ENCODE measurements around the gene PCTP.
A peak's percentile ranks its signal among the peaks of the same experiment; 100 is the strongest.

The PCTP gene

GRCh38 chr17:55763856-55764255 lies 13.0 kb downstream of the PCTP start:
- no peaks in the 10 kb centered on the region for H3K4me1 ChIP-seq (ENCODE audit: control insufficient read depth, insufficient read depth, low read depth, low read length)

GRCh38 chr17:55764610-55765009 lies 13.8 kb downstream of the PCTP start:
- Histone ChIP-seq H3K4me1 (ENCODE audit: control insufficient read depth, insufficient read depth, low read depth, low read length) (peaks cover 4% of the 10 kb centered on the region), H2AFZ (ENCODE audit: low read depth, low read length) (no peak overlapping the region), H3K23ac (ENCODE audit: low read length in 2 of 2) (no peak overlapping the region), H3K9ac (ENCODE audit: low read length) (no peak overlapping the region), H3K4ac (ENCODE audit: low read depth in 1 of 2, low read length in 2 of 2) (no peak overlapping the region), H3K27me3 (ENCODE audit: control insufficient read depth in 1 of 2, insufficient read depth in 1 of 2, low read length in 2 of 2) (no peaks in the 10 kb centered on the region), H3K79me1 (replicated peaks; ENCODE audit: low read length, poor library complexity, severe bottlenecking) (peaks cover 32% of the 10 kb centered on the region), H3K4me2 (ENCODE audit: low read length, poor library complexity, severe bottlenecking) (no peak overlapping the region), H3K14ac (ENCODE audit: low read length in 2 of 2) (no peak overlapping the region), H2AK5ac (ENCODE audit: low read length, severe bottlenecking) (no peak overlapping the region), H3K36me3 (ENCODE audit: control insufficient read depth in 1 of 2, insufficient read depth in 2 of 2, low read depth in 1 of 2, low read length in 2 of 2) (peaks cover 2 to 5% of the 10 kb centered on the region in 2 experiments), H4K8ac (ENCODE audit: low read length) (no peak overlapping the region), H2BK12ac (ENCODE audit: low read length in 2 of 2) (no peak overlapping the region), H4K91ac (ENCODE audit: low read length) (no peak overlapping the region), H3K9me3 (ENCODE audit: control insufficient read depth, low read length) (no peaks in the 10 kb centered on the region), H2BK15ac (ENCODE audit: low read depth, poor library complexity, severe bottlenecking) (no peak overlapping the region), H3K27ac (ENCODE audit: low read length, poor library complexity, severe bottlenecking) (no peak overlapping the region), H3K18ac (ENCODE audit: low read depth in 1 of 2, low read length in 2 of 2) (no peak overlapping the region), H3K4me3 (ENCODE audit: insufficient read depth in 1 of 2, low read depth in 1 of 2, low read length in 2 of 2) (no peak overlapping the region), H2BK5ac (ENCODE audit: low read depth, low read length, poor library complexity, severe bottlenecking) (no peak overlapping the region), H2BK120ac (ENCODE audit: low read depth, low read length) (no peak overlapping the region)
- DNase-seq, result no peak
- 97% methylated on average over 4 of the region's 4 CpGs for WGBS

More at GRCh38 chr17:55763856-55764255, 13.0 kb downstream of the PCTP start:
- WGBS, result 74% methylated on average over 5 of the region's 6 CpGs
- Histone ChIP-seq H3K36me3 (ENCODE audit: control insufficient read depth in 1 of 2, insufficient read depth in 2 of 2, low read depth in 1 of 2, low read length in 2 of 2) (peaks cover 0 to 5% of the 10 kb centered on the region in 2 experiments), H2BK120ac (ENCODE audit: low read depth, low read length) (no peak overlapping the region), H2BK5ac (ENCODE audit: low read depth, low read length, poor library complexity, severe bottlenecking) (no peak overlapping the region), H3K9me3 (ENCODE audit: control insufficient read depth, low read length) (no peaks in the 10 kb centered on the region), H3K4ac (ENCODE audit: low read depth in 1 of 2, low read length in 2 of 2) (no peak overlapping the region), H3K23ac (ENCODE audit: low read length in 2 of 2) (no peak overlapping the region), H3K79me1 (replicated peaks; ENCODE audit: low read length, poor library complexity, severe bottlenecking) (peaks cover 29% of the 10 kb centered on the region), H3K18ac (ENCODE audit: low read depth in 1 of 2, low read length in 2 of 2) (no peak overlapping the region), H2BK12ac (ENCODE audit: low read length in 2 of 2) (peak overlapping the region in 1 of 2 experiments; percentile 54), H2AK5ac (ENCODE audit: low read length, severe bottlenecking) (no peak overlapping the region), H3K27me3 (ENCODE audit: control insufficient read depth in 1 of 2, insufficient read depth in 1 of 2, low read length in 2 of 2) (no peaks in the 10 kb centered on the region), H2BK15ac (ENCODE audit: low read depth, poor library complexity, severe bottlenecking) (no peak overlapping the region), H3K9ac (ENCODE audit: low read length) (no peak overlapping the region), H3K27ac (ENCODE audit: low read length, poor library complexity, severe bottlenecking) (no peak overlapping the region), H3K14ac (ENCODE audit: low read length in 2 of 2) (no peak overlapping the region), H2AFZ (ENCODE audit: low read depth, low read length) (no peak overlapping the region), H4K8ac (ENCODE audit: low read length) (no peak overlapping the region), H3K4me2 (ENCODE audit: low read length, poor library complexity, severe bottlenecking) (no peak overlapping the region), H4K91ac (ENCODE audit: low read length) (no peak overlapping the region), H3K4me3 (ENCODE audit: insufficient read depth in 1 of 2, low read depth in 1 of 2, low read length in 2 of 2) (no peak overlapping the region)
- peak; percentile 65 for DNase-seq

GRCh38 chr17:55765472-55765871 lies 14.6 kb downstream of the PCTP start:
- WGBS, result 95% methylated on average over 3 of the region's 3 CpGs
- Histone ChIP-seq H2AFZ (ENCODE audit: low read depth, low read length) (no peak overlapping the region), H3K14ac (ENCODE audit: low read length in 2 of 2) (no peak overlapping the region), H3K9ac (ENCODE audit: low read length) (no peak overlapping the region), H3K27me3 (ENCODE audit: control insufficient read depth in 1 of 2, insufficient read depth in 1 of 2, low read length in 2 of 2) (no peaks in the 10 kb centered on the region), H2BK5ac (ENCODE audit: low read depth, low read length, poor library complexity, severe bottlenecking) (no peak overlapping the region), H3K4me3 (ENCODE audit: insufficient read depth in 1 of 2, low read depth in 1 of 2, low read length in 2 of 2) (no peak overlapping the region), H2AK5ac (ENCODE audit: low read length, severe bottlenecking) (no peak overlapping the region), H2BK12ac (ENCODE audit: low read length in 2 of 2) (no peak overlapping the region), H3K4ac (ENCODE audit: low read depth in 1 of 2, low read length in 2 of 2) (no peak overlapping the region), H3K79me1 (replicated peaks; ENCODE audit: low read length, poor library complexity, severe bottlenecking) (peaks cover 31% of the 10 kb centered on the region), H3K4me2 (ENCODE audit: low read length, poor library complexity, severe bottlenecking) (no peak overlapping the region), H2BK120ac (ENCODE audit: low read depth, low read length) (no peak overlapping the region), H3K27ac (ENCODE audit: low read length, poor library complexity, severe bottlenecking) (no peak overlapping the region), H4K8ac (ENCODE audit: low read length) (no peak overlapping the region), H3K36me3 (ENCODE audit: control insufficient read depth in 1 of 2, insufficient read depth in 2 of 2, low read depth in 1 of 2, low read length in 2 of 2) (peaks cover 2 to 5% of the 10 kb centered on the region in 2 experiments), H3K18ac (ENCODE audit: low read depth in 1 of 2, low read length in 2 of 2) (no peak overlapping the region), H3K23ac (ENCODE audit: low read length in 2 of 2) (no peak overlapping the region), H2BK15ac (ENCODE audit: low read depth, poor library complexity, severe bottlenecking) (no peak overlapping the region), H3K4me1 (ENCODE audit: control insufficient read depth, insufficient read depth, low read depth, low read length) (peaks cover 5% of the 10 kb centered on the region), H4K91ac (ENCODE audit: low read length) (no peak overlapping the region), H3K9me3 (ENCODE audit: control insufficient read depth, low read length) (no peaks in the 10 kb centered on the region)
- DNase-seq, result no peak

GRCh38 chr17:55768936-55769624 lies 18.2 kb downstream of the PCTP start:
- peak overlapping the region in 1 of 2 experiments; percentile 34 for H3K4me3 ChIP-seq (ENCODE audit: insufficient read depth in 1 of 2, low read depth in 1 of 2, low read length in 2 of 2)
- H3K14ac ChIP-seq (ENCODE audit: low read length in 2 of 2), result peak overlapping the region in 1 of 2 experiments; percentile 59
- no peak overlapping the region for H3K4me2 ChIP-seq (ENCODE audit: low read length, poor library complexity, severe bottlenecking)
- peaks cover 25% of the 10 kb centered on the region for H3K79me1 ChIP-seq (replicated peaks; ENCODE audit: low read length, poor library complexity, severe bottlenecking)
- H2BK120ac ChIP-seq (ENCODE audit: low read depth, low read length), result no peak overlapping the region
- no peak overlapping the region for H2AK5ac ChIP-seq (ENCODE audit: low read length, severe bottlenecking)
- H2AFZ ChIP-seq (ENCODE audit: low read depth, low read length), result no peak overlapping the region
- peak overlapping the region; percentile 11 for H4K91ac ChIP-seq (ENCODE audit: low read length)
- peak overlapping the region; percentile 24 to 78 for H2BK12ac ChIP-seq (ENCODE audit: low read length in 2 of 2)
- H3K9me3 ChIP-seq (ENCODE audit: control insufficient read depth, low read length), result no peaks in the 10 kb centered on the region
- peaks cover 5% of the 10 kb centered on the region for H3K4me1 ChIP-seq (ENCODE audit: control insufficient read depth, insufficient read depth, low read depth, low read length)
- peak overlapping the region; percentile 1 to 79 for H3K4ac ChIP-seq (ENCODE audit: low read depth in 1 of 2, low read length in 2 of 2)
- peak overlapping the region in 1 of 2 experiments; percentile 42 for H3K23ac ChIP-seq (ENCODE audit: low read length in 2 of 2)
- no peak overlapping the region for H3K27ac ChIP-seq (ENCODE audit: low read length, poor library complexity, severe bottlenecking)
- H3K36me3 ChIP-seq (ENCODE audit: control insufficient read depth in 1 of 2, insufficient read depth in 2 of 2, low read depth in 1 of 2, low read length in 2 of 2), result peaks cover 16 to 38% of the 10 kb centered on the region in 2 experiments
- peak overlapping the region; percentile 16 for H4K8ac ChIP-seq (ENCODE audit: low read length)
- no peak overlapping the region for H2BK5ac ChIP-seq (ENCODE audit: low read depth, low read length, poor library complexity, severe bottlenecking)
- no peaks in the 10 kb centered on the region for H3K27me3 ChIP-seq (ENCODE audit: control insufficient read depth in 1 of 2, insufficient read depth in 1 of 2, low read length in 2 of 2)
- H3K9ac ChIP-seq (ENCODE audit: low read length), result peak overlapping the region; percentile 68
- H3K18ac ChIP-seq (ENCODE audit: low read depth in 1 of 2, low read length in 2 of 2), result peak overlapping the region; percentile 6 to 30
- DNase-seq, result no peak
- no peak overlapping the region for H2BK15ac ChIP-seq (ENCODE audit: low read depth, poor library complexity, severe bottlenecking)

Measured in mesenchymal stem cell (in vitro differentiated cells and primary cell).